NCI-H128 (cell line): ENCODE measurements around the gene RAB34.
A peak's percentile ranks its signal among the peaks of the same experiment; 100 is the strongest.
"Not testable (repeated sequence)": the region's sequence is repeated elsewhere in the genome, so short reads cannot be mapped to it uniquely, and the experiment has no call there.

Experiments
- DNase-seq: peaks from one replicate; lab custom pipeline; 2025; ENCODE audit not compliant: unreplicated experiment; lab: John Stamatoyannopoulos, UW

RAB34 gene

GRCh38 chr17:28728364-28729200 is 10.9 kb upstream of the RAB34 start, which contains the start of gene NEK8:
TSS of gene NEK8 (plus strand) at chr17:28728788. CDS start at chr17:28728814, 26 bp downstream.
- peak; percentile 66 for DNase-seq

DNA sequence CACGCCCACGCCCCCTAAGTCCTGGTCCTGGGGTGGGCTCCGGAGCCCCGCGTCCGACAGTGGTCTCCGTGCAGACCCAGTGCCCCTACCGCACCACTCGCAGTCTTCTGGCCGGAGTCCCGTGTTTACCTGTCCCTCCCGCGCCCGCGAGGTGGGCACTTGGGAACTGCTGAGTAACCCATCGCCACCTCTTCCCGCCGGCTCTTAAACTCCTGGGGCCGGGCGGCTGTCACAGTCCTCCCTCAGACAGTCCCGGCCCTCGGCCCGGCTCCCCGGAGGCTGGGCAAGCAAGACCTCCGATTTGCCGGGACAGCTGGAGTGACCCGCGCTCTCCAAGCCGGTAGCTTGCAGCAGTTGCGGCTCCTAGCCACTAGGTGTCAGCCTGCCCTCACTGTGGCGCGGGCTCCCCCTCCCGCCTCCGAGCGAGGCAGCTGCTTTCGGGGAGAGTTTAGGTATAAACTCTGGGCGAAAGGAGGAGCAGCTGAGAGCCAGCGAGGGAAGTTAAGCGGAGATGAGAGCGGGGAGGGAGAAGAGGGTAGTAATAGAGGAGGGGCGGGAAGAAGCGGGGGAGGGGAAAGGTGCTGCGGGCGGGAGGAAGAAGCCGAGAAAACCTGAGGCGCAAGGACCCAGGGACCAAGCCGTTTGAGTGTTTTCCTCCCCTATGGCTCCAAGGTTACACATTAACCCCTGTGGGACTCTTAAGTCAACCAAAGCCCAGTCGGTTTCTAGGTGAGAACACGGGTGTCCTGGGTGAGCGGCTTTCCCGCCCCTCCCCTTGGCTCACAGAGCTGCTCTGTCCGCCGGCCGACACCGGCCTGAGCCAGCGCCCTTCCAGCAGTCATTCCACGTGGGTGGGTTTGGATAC is 9.2 kb upstream of the RAB34 start:
- DNase-seq: peak; percentile 85

GRCh38 chr17:28726226-28726626 is 8.6 kb upstream of the RAB34 start, which contains the start of gene TLCD1:
TSS of gene TLCD1 (minus strand) at chr17:28726233. CDS start at chr17:28726097, 136 bp downstream.
- no peak for DNase-seq

- peak; percentile 18 for DNase-seq
Measured at GRCh38 chr17:28725660-28726225, 8.1 kb upstream of the RAB34 start.

- no peak for DNase-seq
Measured at GRCh38 chr17:28725166-28725659, 7.5 kb upstream of the RAB34 start.

GRCh38 chr17:28724500-28725165 is 7.0 kb upstream of the RAB34 start:
- DNase-seq: no peak

GRCh38 chr17:28723836-28724499 is 6.3 kb upstream of the RAB34 start:
- DNase-seq: not testable (repeated sequence)

GRCh38 chr17:28723159-28723835 is 5.6 kb upstream of the RAB34 start:
- DNase-seq: no peak

DNA sequence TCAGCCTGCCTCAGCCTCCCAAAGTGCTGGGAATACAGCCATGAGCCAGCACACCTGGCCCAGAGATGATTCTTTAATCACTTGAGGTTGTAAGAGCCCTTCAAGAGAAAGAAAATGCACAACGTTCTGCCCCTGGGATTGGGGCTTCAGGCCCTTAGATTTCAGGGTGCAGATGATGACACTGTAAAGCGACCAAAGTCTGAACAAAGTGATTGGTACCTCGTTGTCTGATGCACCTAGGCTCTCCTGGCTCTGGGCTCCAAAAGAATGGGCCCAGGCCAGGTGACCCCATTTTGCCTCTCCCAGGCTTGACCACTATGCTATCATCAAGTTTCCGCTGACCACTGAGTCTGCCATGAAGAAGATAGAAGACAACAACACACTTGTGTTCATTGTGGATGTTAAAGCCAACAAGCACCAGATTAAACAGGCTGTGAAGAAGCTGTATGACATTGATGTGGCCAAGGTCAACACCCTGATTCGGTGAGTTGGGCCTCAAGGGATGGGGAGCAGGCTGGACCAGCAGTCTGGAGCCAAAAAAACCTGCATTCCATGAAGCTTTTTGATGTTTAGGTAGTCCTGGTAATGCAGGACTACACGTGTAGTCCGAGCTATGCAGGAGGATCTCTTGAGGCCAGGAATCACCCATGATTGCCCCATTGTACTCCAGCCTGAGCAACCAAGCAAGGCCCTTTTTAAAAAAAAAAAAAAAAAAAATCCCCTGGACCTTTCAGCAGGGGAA is 4.9 kb upstream of the RAB34 start:
- no peak for DNase-seq

GRCh38 chr17:28720997-28721329 is 3.3 kb upstream of the RAB34 start:
- DNase-seq: not testable (repeated sequence)

- no peak for DNase-seq
Measured at GRCh38 chr17:28720247-28720996, 2.8 kb upstream of the RAB34 start.

DNA sequence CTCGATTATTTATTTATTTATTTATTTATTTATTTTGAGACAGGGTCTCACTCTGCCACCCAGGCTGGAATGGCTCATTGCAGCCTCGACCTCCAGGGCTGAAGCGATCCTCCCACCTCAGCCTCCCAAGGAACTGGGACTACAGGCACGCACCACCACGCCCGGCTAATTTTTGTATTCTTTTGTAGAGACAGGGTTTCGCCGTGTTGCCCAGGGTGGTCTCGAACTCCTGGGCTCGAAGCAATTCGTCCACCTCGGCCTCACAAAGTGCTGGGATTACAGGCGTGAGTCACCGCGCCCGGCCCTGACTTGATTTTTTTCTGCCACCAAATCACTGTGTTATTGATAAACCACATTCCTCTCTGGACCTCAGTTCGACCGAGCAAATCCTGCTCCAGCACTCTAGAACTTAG is 1.4 kb upstream of the RAB34 start:
- DNase-seq: no peak

- no peak for DNase-seq
Measured at GRCh38 chr17:28718333-28719020, 809 bp upstream of the RAB34 start.

DNA sequence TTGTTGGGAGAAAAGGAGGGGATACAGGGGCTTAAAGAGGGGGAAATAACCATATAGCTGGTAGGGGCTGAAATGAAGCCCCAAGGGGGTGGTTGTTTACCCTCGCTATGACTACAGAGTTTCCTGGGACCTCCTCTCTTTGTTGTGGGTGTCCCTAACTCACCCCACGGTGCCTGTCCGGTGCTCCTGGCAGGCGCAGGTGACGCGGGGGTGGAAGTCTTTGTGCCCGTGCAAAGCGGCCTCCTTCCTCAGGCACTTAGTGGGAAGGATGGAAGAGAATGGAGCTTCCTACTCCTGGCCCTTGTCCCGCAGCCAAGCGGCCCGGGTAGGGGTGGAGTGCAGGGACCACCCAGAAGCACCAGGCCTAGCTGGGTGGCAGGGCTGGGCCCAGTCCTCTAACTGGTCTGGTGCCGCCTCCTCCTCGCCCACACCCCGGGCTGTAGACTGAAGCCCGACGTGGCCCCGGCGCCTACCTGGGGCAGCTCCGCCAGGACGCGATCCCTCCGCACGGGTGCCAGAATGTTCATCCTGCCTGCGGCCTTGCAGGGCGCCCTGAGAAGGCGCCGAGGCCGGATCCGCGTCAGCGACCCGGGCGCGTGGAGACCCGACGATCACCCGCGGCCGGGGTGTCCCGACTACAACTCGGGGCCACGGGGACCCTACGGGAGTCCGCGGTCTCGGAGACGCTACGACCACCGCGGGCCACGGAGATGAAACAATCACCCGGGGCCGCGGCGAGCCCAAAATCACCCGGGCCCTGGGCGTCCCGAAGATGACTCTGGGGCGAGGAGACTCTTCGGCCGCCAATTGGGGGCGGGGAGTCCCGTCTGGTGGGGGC is 709 bp downstream of the RAB34 start:
- DNase-seq: no peak

- DNase-seq: no peak
Measured at GRCh38 chr17:28715217-28715616, 2.5 kb downstream of the RAB34 start.

DNA sequence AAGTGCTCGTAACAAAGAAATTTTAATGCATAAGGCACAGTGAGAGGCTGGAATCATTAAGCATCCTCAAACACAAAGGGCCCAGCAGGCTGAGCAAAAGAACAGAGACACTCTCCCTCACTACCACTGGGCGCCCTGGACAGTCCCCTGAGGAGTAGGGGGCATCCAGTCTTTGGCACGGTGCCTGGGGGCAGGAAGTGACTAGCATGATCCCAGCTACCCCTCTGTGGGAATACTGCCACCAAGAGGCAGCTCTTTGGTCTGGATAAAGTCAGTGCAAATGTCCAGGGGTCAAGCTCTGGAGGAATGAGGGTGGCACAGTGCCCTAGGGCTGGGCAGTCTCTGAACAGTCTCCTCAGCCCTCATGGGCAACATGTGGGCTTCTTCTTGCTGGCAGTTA is 3.4 kb downstream of the RAB34 start:
- DNase-seq: no peak
